PFSK-1 (cell line): ENCODE measurements around the gene DACT2.

Source experiments
- FOXP2 ChIP-seq: optimal IDR thresholded peaks from 2 replicates; pipeline ENCODE3; 2011; ENCODE audit warnings: borderline replicate concordance, control low read depth, inconsistent platforms; ENCODE audit not compliant: insufficient read depth; ENCODE audit errors: extremely low read length, extremely low read depth
- POLR2AphosphoS5 ChIP-seq: IDR thresholded peaks from 2 replicates; pipeline ENCODE4 v1.6.1; 2012; ENCODE audit warnings: low read depth, mild to moderate bottlenecking, control low read depth, low read length, moderate library complexity
- SIN3A ChIP-seq: IDR thresholded peaks from 2 replicates; pipeline ENCODE4 v1.6.1; 2012; ENCODE audit warnings: mild to moderate bottlenecking, low read length, moderate library complexity, borderline replicate concordance; ENCODE audit not compliant: insufficient read depth
- TAF1 ChIP-seq: IDR thresholded peaks from 2 replicates; pipeline ENCODE4 v1.6.1; 2012; ENCODE audit warnings: low read length, control low read depth, borderline replicate concordance; ENCODE audit not compliant: insufficient read depth
- TF ChIP-seq, protein P1 (sequence below), 2 experiments: IDR thresholded peaks; 2 replicates each; pipeline versions ENCODE4 v1.6.1 to v1.8.0; 2011 to 2012; ENCODE audit warnings: low read depth in 2 of 2, low read length in 2 of 2, control low read depth in 1 of 2, inconsistent platforms in 1 of 2, mild to moderate bottlenecking in 1 of 2, moderate library complexity in 1 of 2; ENCODE audit not compliant: insufficient read depth in 1 of 2

- no peak for TF ChIP-seq TAF1
- no peak for TF ChIP-seq POLR2AphosphoS5
- TF ChIP-seq FOXP2: no peak
- TF ChIP-seq, protein P1, sequence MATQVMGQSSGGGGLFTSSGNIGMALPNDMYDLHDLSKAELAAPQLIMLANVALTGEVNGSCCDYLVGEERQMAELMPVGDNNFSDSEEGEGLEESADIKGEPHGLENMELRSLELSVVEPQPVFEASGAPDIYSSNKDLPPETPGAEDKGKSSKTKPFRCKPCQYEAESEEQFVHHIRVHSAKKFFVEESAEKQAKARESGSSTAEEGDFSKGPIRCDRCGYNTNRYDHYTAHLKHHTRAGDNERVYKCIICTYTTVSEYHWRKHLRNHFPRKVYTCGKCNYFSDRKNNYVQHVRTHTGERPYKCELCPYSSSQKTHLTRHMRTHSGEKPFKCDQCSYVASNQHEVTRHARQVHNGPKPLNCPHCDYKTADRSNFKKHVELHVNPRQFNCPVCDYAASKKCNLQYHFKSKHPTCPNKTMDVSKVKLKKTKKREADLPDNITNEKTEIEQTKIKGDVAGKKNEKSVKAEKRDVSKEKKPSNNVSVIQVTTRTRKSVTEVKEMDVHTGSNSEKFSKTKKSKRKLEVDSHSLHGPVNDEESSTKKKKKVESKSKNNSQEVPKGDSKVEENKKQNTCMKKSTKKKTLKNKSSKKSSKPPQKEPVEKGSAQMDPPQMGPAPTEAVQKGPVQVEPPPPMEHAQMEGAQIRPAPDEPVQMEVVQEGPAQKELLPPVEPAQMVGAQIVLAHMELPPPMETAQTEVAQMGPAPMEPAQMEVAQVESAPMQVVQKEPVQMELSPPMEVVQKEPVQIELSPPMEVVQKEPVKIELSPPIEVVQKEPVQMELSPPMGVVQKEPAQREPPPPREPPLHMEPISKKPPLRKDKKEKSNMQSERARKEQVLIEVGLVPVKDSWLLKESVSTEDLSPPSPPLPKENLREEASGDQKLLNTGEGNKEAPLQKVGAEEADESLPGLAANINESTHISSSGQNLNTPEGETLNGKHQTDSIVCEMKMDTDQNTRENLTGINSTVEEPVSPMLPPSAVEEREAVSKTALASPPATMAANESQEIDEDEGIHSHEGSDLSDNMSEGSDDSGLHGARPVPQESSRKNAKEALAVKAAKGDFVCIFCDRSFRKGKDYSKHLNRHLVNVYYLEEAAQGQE (IDR thresholded peaks at IDR 0.05; ENCODE audit: insufficient read depth in 1 of 2, low read depth in 2 of 2, low read length in 2 of 2): no peak
- no peak for TF ChIP-seq SIN3A
These were observed 40.2 kb upstream of the DACT2 start for GRCh38 chr6:168359794-168360193.
